Mucosa of stomach (tissue), 1 donor: Measurements from ENCODE around the gene SEZ6L.

ENCODE experiments used
- H3K27me3 ChIP-seq: one replicate; pipeline ENCODE4 v1.7.0; 2013; ENCODE audit warnings: mild to moderate bottlenecking, low read length; ENCODE audit not compliant: control insufficient read depth, insufficient read depth
- H3K36me3 ChIP-seq: one replicate; pipeline ENCODE4 v1.7.0; 2013; ENCODE audit warnings: low read length; ENCODE audit not compliant: control insufficient read depth, insufficient read depth
- H3K4me1 ChIP-seq: one replicate; pipeline ENCODE4 v1.7.0; 2013; ENCODE audit warnings: mild to moderate bottlenecking, low read length; ENCODE audit not compliant: control insufficient read depth, insufficient read depth
- H3K4me3 ChIP-seq: one replicate; pipeline ENCODE4 v1.7.0; 2013; ENCODE audit warnings: low read length
- H3K9ac ChIP-seq: one replicate; pipeline ENCODE4 v1.7.0; 2013; ENCODE audit warnings: mild to moderate bottlenecking, low read length, moderate library complexity
- H3K9me3 ChIP-seq: one replicate; pipeline ENCODE4 v1.7.0; 2013; ENCODE audit warnings: mild to moderate bottlenecking, low read length, moderate library complexity; ENCODE audit not compliant: control insufficient read depth
- donor health status: Pancreatic carcinoma.

Gene SEZ6L

DNA sequence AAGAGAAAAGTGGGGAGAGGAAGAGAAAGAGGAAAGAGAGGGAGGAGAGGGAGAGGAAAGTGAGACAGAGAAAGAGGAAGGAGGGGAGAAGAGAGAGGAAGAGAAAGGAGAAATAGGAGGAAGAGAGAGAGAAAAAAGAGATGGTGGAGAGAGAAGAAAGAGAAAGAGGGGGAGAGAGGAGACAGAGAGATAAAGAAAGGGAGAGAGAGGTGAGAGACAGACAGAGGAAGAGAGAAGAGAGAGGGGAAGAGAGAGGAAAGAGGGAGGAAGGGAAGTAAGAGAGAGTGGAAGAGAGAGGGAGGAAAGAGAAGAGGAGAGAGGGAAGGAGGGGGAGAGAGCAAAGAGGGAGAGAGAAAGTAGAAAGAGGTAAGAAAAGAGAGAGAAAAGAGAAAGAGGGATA lies 9.4 kb upstream of the SEZ6L start:
- Histone ChIP-seq H3K9ac (no peak overlapping the region), H3K9me3 (no peaks in the 10 kb centered on the region), H3K4me1 (no peaks in the 10 kb centered on the region), H3K36me3 (no peaks in the 10 kb centered on the region), H3K27me3 (no peaks in the 10 kb centered on the region), H3K4me3 (no peak overlapping the region)

DNA sequence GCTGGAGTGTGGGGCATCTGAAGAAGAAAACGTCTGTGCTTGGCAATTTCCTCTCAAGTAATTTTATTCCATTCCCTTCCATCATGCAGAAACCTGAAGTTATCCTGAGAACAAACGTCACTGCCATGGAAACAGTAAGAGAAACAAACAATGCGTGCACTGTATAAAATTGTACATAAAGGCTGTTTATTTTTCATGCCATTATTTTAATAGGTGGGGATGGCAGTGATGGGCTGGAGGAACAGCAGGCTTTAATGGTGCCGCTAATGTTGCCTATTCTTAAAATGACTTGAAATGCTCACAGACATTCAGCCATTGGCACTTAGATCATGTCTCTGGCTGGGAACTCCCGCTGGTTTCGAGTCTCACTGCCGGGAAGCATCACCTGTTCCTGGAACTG lies 7.5 kb upstream of the SEZ6L start:
- Histone ChIP-seq H3K9me3 (no peaks in the 10 kb centered on the region), H3K36me3 (no peaks in the 10 kb centered on the region), H3K9ac (no peak overlapping the region), H3K4me1 (no peaks in the 10 kb centered on the region), H3K4me3 (no peak overlapping the region), H3K27me3 (no peaks in the 10 kb centered on the region)

GRCh38 chr22:26162926-26163325 lies 6.3 kb upstream of the SEZ6L start:
- H3K27me3 ChIP-seq, result no peaks in the 10 kb centered on the region
- H3K9me3 ChIP-seq, result no peaks in the 10 kb centered on the region
- no peak overlapping the region for H3K4me3 ChIP-seq
- H3K36me3 ChIP-seq, result no peaks in the 10 kb centered on the region
- no peak overlapping the region for H3K9ac ChIP-seq
- no peaks in the 10 kb centered on the region for H3K4me1 ChIP-seq

- H3K27me3 ChIP-seq, result peaks cover 10% of the 10 kb centered on the region
These were observed 5.1 kb upstream of the SEZ6L start for GRCh38 chr22:26164174-26164573.

GRCh38 chr22:26168330-26168851 lies 871 bp upstream of the SEZ6L start:
- no peak overlapping the region for H3K4me3 ChIP-seq
- H3K9me3 ChIP-seq, result no peaks in the 10 kb centered on the region
- no peaks in the 10 kb centered on the region for H3K36me3 ChIP-seq
- H3K9ac ChIP-seq, result no peak overlapping the region
- H3K4me1 ChIP-seq, result no peaks in the 10 kb centered on the region
- peaks cover 24% of the 10 kb centered on the region for H3K27me3 ChIP-seq

More at GRCh38 chr22:26164174-26164573, 5.1 kb upstream of the SEZ6L start:
- no peaks in the 10 kb centered on the region for H3K4me1 ChIP-seq
- no peak overlapping the region for H3K4me3 ChIP-seq
- no peaks in the 10 kb centered on the region for H3K36me3 ChIP-seq
- H3K9ac ChIP-seq, result no peak overlapping the region
- H3K9me3 ChIP-seq, result no peaks in the 10 kb centered on the region

GRCh38 chr22:26168939-26169314 lies 335 bp upstream of the SEZ6L start:
- Histone ChIP-seq H3K27me3 (peaks cover 24% of the 10 kb centered on the region), H3K4me3 (no peak overlapping the region), H3K36me3 (no peaks in the 10 kb centered on the region), H3K9me3 (no peaks in the 10 kb centered on the region), H3K9ac (no peak overlapping the region), H3K4me1 (no peaks in the 10 kb centered on the region)

- H3K27me3 ChIP-seq, result peaks cover 27% of the 10 kb centered on the region
- no peaks in the 10 kb centered on the region for H3K36me3 ChIP-seq
- H3K9ac ChIP-seq, result no peak overlapping the region
- no peak overlapping the region for H3K4me3 ChIP-seq
- H3K9me3 ChIP-seq, result no peaks in the 10 kb centered on the region
- H3K4me1 ChIP-seq, result no peaks in the 10 kb centered on the region
These were observed 840 bp downstream of the SEZ6L start for GRCh38 chr22:26170112-26170492.

DNA sequence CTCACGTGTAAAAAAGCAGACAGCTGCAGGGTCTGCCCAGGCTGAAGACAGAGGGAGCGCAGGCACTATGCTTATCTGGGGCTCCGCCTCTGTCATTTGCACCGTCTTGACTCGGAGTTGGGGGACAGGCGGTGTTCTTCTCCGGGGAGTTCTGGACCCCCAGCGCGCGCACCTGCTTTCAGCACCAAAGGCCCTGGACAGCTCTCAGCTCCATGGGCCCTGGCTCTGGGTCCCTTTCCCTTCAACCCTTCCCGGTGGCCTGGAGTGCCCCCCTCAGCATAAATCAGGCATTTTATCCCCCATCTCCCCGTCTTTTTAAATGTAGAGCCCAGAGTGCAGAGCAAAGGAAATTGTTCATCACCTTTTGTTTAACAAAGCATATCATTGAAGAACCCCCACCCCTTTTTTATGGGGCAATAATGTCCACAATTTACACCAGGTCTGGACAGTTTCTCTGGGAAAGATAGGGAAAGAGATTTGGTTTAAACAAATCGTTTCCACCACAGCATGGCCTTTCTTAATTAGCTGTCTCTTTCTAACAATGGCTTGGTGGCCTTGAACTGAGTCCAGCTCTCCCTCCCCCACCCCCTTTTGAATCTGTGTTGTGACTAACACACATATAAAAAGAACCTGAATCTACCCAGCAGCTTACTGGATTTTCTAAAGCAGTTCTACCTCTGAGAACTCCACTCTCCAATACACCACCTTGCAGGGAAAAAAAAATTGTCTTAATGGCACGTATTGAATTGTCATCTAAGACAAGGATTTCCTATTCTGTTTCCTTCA lies 1.7 kb downstream of the SEZ6L start:
- Histone ChIP-seq H3K9ac (no peak overlapping the region), H3K36me3 (no peaks in the 10 kb centered on the region), H3K4me3 (no peak overlapping the region), H3K4me1 (no peaks in the 10 kb centered on the region), H3K27me3 (peaks cover 27% of the 10 kb centered on the region), H3K9me3 (no peaks in the 10 kb centered on the region)

DNA sequence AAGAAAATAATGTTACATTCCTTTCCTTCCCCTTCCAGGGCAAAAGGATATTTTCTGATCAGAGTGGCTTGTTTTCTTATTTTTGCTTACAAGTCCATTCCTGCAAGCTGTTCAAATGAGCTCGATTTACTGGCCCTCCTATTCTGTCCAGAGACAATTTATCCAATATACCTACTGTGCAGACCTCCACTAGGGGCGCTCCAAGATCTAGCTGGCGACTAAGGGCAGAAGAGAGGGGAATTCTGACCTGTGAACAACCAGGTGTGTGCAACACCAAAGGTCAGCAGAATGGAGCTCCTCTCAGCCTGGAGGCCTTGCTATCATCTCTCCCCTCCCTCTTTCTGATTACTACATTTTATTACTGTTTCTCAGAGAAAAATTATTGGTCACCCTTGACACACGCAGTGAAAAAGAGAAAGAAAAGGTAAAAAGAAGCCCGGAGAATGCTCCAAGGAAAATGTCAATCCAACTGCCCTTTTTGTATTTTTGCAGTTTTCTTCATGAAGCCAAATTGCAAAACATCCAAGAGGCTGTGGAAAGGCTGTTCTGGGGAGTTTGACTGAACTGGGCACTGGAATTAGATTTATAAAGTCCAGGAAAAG lies 3.2 kb downstream of the SEZ6L start:
- no peak overlapping the region for H3K9ac ChIP-seq
- peaks cover 27% of the 10 kb centered on the region for H3K27me3 ChIP-seq
- no peaks in the 10 kb centered on the region for H3K4me1 ChIP-seq
- H3K36me3 ChIP-seq, result no peaks in the 10 kb centered on the region
- H3K9me3 ChIP-seq, result no peaks in the 10 kb centered on the region
- H3K4me3 ChIP-seq, result no peak overlapping the region

DNA sequence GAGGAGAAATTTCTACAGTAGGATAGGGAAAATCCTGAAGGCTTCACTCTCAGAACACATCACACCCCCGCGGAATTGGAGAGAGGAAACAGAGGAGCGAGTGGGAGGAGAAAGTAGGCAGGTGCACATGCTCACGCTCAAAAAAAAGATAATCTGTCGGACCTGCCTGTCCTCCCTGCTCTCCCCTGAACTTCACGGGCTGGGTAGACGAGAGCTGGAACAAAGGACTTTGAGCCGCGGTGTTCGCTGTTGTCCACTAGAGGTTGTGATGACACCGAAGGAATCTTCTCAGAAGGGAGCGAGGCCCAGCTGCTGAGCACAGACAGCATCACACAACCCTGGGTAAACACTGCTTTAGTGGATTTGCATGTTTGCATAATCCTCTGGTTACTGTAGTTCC lies 5.0 kb downstream of the SEZ6L start:
- Histone ChIP-seq H3K9ac (no peak overlapping the region), H3K36me3 (no peaks in the 10 kb centered on the region), H3K4me1 (no peaks in the 10 kb centered on the region), H3K4me3 (no peak overlapping the region), H3K27me3 (peaks cover 17% of the 10 kb centered on the region), H3K9me3 (no peaks in the 10 kb centered on the region)

GRCh38 chr22:26182723-26183122 lies 13.5 kb downstream of the SEZ6L start:
- Histone ChIP-seq H3K9me3 (no peaks in the 10 kb centered on the region), H3K36me3 (no peaks in the 10 kb centered on the region), H3K4me3 (no peak overlapping the region), H3K9ac (no peak overlapping the region), H3K27me3 (no peaks in the 10 kb centered on the region), H3K4me1 (no peaks in the 10 kb centered on the region)

- H3K4me1 ChIP-seq, result no peaks in the 10 kb centered on the region
- H3K9me3 ChIP-seq, result no peaks in the 10 kb centered on the region
- H3K9ac ChIP-seq, result no peak overlapping the region
- no peak overlapping the region for H3K4me3 ChIP-seq
- no peaks in the 10 kb centered on the region for H3K27me3 ChIP-seq
- no peaks in the 10 kb centered on the region for H3K36me3 ChIP-seq
These were observed 15.9 kb downstream of the SEZ6L start for GRCh38 chr22:26185190-26185589.
